Cardiac fibroblast (primary cell): ENCODE data around the gene INSC.

Experiments
- DNase-seq, 2 donors: peaks; one replicate each; pipeline versions ENCODE4 v3.0.0 to v3.0.0-alpha.2; 2010; ENCODE audit warnings: low read depth in 2 of 2
- H3K4me3 ChIP-seq, 2 donors: replicated peaks in 1 of 2; 1 replicate in 1 of 2; 2 replicates in 1 of 2; pipeline ENCODE4 v1.5.1; 2011; ENCODE audit warnings: low read depth in 2 of 2, low read length in 2 of 2, mild to moderate bottlenecking in 2 of 2, moderate library complexity in 1 of 2
- TF ChIP-seq, protein P1 (sequence below): IDR thresholded peaks from one replicate; pipeline ENCODE4 v1.5.1; 2011; ENCODE audit warnings: low read depth, mild to moderate bottlenecking, low read length, inconsistent platforms

INSC gene

DNA sequence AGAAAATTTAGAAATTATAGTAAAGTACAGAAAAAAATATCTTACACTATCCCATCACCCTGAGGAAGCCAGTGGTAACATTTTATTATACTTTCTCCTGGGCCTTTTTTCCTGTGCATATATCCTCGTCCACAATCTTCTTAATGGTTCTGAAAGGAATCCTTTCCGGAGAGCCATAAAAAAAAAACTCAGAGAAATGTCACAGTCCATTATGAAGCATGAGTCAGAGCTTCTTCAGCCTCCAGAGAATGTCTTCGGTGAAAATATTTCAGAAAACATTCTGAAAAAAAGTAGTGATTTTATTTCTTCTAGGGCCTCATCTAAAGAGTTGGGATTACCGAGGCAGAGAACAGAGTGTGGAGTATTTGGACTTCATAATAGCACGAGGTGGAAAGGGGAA, 163.4 kb downstream of the INSC start:
- no peak overlapping the region for H3K4me3 ChIP-seq
- DNase-seq: peak; percentile 3 to 30
- TF ChIP-seq, protein P1, sequence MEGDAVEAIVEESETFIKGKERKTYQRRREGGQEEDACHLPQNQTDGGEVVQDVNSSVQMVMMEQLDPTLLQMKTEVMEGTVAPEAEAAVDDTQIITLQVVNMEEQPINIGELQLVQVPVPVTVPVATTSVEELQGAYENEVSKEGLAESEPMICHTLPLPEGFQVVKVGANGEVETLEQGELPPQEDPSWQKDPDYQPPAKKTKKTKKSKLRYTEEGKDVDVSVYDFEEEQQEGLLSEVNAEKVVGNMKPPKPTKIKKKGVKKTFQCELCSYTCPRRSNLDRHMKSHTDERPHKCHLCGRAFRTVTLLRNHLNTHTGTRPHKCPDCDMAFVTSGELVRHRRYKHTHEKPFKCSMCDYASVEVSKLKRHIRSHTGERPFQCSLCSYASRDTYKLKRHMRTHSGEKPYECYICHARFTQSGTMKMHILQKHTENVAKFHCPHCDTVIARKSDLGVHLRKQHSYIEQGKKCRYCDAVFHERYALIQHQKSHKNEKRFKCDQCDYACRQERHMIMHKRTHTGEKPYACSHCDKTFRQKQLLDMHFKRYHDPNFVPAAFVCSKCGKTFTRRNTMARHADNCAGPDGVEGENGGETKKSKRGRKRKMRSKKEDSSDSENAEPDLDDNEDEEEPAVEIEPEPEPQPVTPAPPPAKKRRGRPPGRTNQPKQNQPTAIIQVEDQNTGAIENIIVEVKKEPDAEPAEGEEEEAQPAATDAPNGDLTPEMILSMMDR: no peak

DNA sequence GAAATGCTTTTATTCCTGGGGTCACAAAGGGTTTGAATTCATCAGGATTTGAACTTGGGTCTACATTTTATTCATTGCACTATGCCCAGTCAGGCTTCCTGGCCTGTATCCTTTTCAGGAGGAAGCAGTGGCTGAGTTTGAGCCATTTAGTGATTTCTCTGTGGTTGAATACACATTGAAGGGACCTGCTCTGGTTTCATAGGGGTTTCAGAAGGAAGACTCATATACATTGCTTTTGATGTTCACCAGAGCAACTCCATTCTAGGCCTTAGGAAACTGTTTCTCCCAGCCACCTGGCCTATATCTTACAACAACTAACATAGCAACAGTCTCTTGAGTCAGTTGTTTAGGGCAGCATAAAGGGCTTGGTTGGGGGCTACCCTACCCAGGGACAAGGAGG, 165.7 kb downstream of the INSC start:
- H3K4me3 ChIP-seq: no peak overlapping the region
- TF ChIP-seq, protein P1: no peak
- no peak for DNase-seq

DNA sequence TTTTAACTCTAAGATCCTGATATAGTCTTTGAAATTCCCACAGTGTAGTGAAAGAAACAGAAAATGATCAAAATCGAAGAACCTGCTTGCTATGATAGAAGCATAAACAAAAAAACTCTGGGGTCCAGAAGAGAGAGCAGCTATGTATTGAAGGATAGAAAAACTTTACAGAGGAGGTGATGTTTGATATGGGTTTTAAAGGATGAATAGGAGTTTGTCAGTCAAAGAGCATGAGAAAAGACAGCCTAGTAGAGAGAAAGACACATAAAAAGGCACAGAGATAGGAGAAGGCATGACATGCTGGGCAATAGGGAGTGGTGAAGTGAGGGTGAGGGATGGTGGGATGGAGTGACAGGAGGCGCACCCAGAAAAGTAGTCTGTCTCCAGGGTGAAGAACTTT, 168.0 kb downstream of the INSC start:
- DNase-seq: no peak
- TF ChIP-seq, protein P1: no peak
- H3K4me3 ChIP-seq: no peak overlapping the region

DNA sequence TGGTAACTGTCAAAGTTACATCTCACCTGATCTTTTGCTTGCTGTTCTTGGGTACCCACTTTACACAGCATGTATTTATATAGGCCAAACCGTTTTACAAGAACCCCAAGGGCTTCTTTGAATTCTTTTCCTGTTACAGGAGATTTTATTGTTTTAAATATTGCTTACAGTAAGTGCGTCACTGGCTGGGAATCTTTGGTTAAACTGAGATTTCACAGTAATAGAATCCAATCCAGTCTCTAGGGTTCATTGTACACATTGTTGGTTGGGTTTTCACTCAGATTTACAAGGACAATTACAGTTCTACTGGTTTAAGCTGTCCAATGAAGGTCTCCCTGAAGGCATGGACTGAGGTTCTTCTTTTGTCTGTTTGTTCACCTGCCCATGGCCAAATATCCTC, 171.7 kb downstream of the INSC start:
- no peak overlapping the region for H3K4me3 ChIP-seq
- no peak for DNase-seq

DNA sequence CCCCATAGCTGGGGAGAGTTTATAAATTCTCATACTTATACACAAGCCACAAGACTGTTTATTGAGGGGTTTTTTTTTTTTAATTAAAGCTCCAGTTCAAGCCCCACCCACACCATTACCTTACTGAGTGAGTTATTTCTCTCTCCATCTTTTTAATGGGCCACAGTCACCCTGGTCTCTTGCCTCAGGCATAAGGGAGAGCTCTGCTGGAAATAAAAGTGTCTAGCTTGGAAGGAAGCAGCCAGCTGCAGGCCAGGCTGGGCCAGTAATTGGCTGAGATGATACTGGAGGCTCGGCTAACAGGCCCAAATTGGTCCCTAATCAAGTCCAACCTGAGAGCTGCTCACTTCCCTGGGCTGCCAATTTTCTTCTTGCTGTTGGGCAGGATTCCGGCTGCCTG, 174.1 kb downstream of the INSC start:
- no peak for DNase-seq
- H3K4me3 ChIP-seq: no peak overlapping the region
- TF ChIP-seq, protein P1: no peak

More for the DNA sequence above, 171.7 kb downstream of the INSC start:
- TF ChIP-seq, protein P1: no peak

DNA sequence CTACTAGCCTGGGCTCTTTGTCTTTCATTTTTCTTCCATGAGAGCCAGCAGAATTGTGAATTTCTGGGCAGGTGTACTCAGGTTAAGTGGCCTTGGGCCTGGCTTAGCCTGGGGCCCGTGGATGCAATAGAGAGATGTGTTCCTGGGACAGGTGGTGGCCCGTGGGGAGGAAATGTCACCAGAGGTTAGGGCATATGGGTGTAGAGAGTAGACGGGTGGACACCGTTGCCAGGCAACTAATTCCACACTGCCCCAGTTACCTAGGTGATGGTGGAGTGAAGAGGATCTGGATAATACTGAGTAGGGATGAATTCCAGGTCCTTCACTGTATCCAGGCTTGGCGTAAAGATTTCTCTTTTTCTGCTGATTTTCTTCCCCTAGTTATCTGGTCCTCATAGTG, 175.0 kb downstream of the INSC start:
- DNase-seq: no peak
- TF ChIP-seq, protein P1: no peak
- H3K4me3 ChIP-seq: no peak overlapping the region

DNA sequence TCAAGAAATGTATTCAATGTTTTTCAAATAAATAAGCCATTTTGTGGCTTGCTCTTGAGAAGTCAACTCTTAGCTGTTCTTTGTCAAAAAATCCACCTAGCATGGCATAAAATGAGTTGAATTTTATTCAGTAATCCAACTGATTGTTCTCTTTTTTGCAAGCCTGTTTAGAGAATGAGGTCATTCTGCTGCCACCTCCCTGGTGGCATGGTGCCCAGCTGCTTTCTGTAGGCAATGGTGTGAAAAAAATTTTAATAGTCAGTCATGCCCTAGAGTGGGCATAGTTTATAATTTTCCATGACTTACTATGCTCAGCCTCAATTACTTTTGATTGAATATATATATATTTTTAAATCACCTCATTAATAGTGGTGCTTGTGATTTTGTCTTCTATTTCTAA, 177.2 kb downstream of the INSC start:
- DNase-seq: no peak

More for the DNA sequence above, 177.2 kb downstream of the INSC start:
- TF ChIP-seq, protein P1: no peak
- H3K4me3 ChIP-seq: no peak overlapping the region
